Measurements from ENCODE around the gene INSR. TPM values are rescaled to one million over a fixed set of nuclear protein-coding genes. Genes with fewer than 3 reads are reported as not detected.
A peak's percentile ranks its signal among the peaks of the same experiment; 100 is the strongest.

The INSR gene
- total RNA-seq, 4 donors from 2014 or later: 67.1 to 120 (median 80.2) TPM

- ATAC-seq (ENCODE audit: low FRiP score): no peak
- no peak for TF ChIP-seq CTCF (IDR thresholded peaks at IDR 0.05)
- DNase-seq (ENCODE audit: low spot score): no peak
Measured at GRCh38 chr19:7258840-7259395, 35.3 kb downstream of the INSR start.

GRCh38 chr19:7258041-7258839, 36.0 kb downstream of the INSR start:
- ATAC-seq (ENCODE audit: low FRiP score) (no peak), DNase-seq (ENCODE audit: low spot score) (no peak)
- no peak for TF ChIP-seq CTCF (IDR thresholded peaks at IDR 0.05)

GRCh38 chr19:7257148-7258040, 36.8 kb downstream of the INSR start:
- no peak for TF ChIP-seq CTCF (IDR thresholded peaks at IDR 0.05)
- ATAC-seq (ENCODE audit: low FRiP score) (peak; percentile 87), DNase-seq (ENCODE audit: low spot score) (no peak)

- DNase-seq (ENCODE audit: low spot score): no peak
Measured at GRCh38 chr19:7255631-7256030, 38.6 kb downstream of the INSR start.

GRCh38 chr19:7255119-7255518, 39.1 kb downstream of the INSR start:
- DNase-seq (ENCODE audit: low spot score) (no peak), ATAC-seq (ENCODE audit: low FRiP score) (no peak)
- TF ChIP-seq CTCF (IDR thresholded peaks at IDR 0.05): no peak

More at GRCh38 chr19:7255631-7256030, 38.6 kb downstream of the INSR start:
- TF ChIP-seq CTCF (IDR thresholded peaks at IDR 0.05): no peak
- ATAC-seq (ENCODE audit: low FRiP score): no peak

- DNase-seq (ENCODE audit: low spot score) (no peak), ATAC-seq (ENCODE audit: low FRiP score) (no peak)
- TF ChIP-seq CTCF (IDR thresholded peaks at IDR 0.05): no peak
Measured at GRCh38 chr19:7254590-7254989, 39.6 kb downstream of the INSR start.
